Caco-2 (cell line): ENCODE results near the gene ART1. TPM values are rescaled to one million over a fixed set of nuclear protein-coding genes. Genes with fewer than 3 reads are reported as not detected.

ENCODE experiments used
- BruUV-seq: library from RNA; stranded (reverse); fragments of 400-500 nt; replicated peaks from 2 replicates; lab custom pipeline; 2021; lab: Mats Ljungman, UMichigan
- CTCF ChIA-PET: fragments of 300-600 bp; sonication (Branson Sonifier 250); formaldehyde crosslinking; loops from one replicate; lab custom pipeline; 2022; ENCODE audit warnings: antibody characterized with exemption; lab: Charles Lee
- POLR2A ChIA-PET: fragments of 300-600 bp; sonication (Branson Sonifier 250); formaldehyde crosslinking; loops from one replicate; lab custom pipeline; 2022; ENCODE audit warnings: antibody characterized with exemption; lab: Charles Lee
- DNase-seq, 2 experiments: peaks; one replicate each; pipeline versions ENCODE4 v3.0.0 to v3.0.0-alpha.2; 2020 to 2022
- H3K27me3 ChIP-seq: replicated peaks from 2 replicates; pipeline ENCODE4 v1.6.0; 2011; ENCODE audit warnings: low read length; ENCODE audit not compliant: control insufficient read depth, insufficient read depth
- H3K36me3 ChIP-seq: 2 replicates; pipeline ENCODE4 v1.5.1; 2011; ENCODE audit warnings: low read length; ENCODE audit not compliant: control insufficient read depth, insufficient read depth
- H3K4me1 ChIP-seq: fragments of 250-450 bp; sonication (Bioruptor Pico); 2 replicates; pipeline ENCODE4 v1.5.1; 2020; ENCODE audit warnings: mild to moderate bottlenecking
- H3K4me3 ChIP-seq: 2 replicates; pipeline ENCODE4 v1.5.1; 2011; ENCODE audit warnings: low read depth, mild to moderate bottlenecking, control low read depth, low read length
- H3K9me3 ChIP-seq: fragments of 250-450 bp; sonication (Bioruptor Pico); 2 replicates; pipeline ENCODE4 v1.5.1; 2020; ENCODE audit warnings: mild to moderate bottlenecking, moderate library complexity
- H3K27ac Mint-ChIP-seq: one replicate; pipeline ENCODE4 v1.8.0; 2022; ENCODE audit warnings: mixed read lengths; ENCODE audit not compliant: unreplicated experiment
- H3K27me3 Mint-ChIP-seq: one replicate; pipeline ENCODE4 v1.8.0; 2022; ENCODE audit warnings: mixed read lengths; ENCODE audit not compliant: insufficient read depth, unreplicated experiment
- H3K36me3 Mint-ChIP-seq: one replicate; pipeline ENCODE4 v1.8.0; 2022; ENCODE audit warnings: mild to moderate bottlenecking, mixed read lengths; ENCODE audit not compliant: insufficient read depth, unreplicated experiment
- H3K4me1 Mint-ChIP-seq: one replicate; pipeline ENCODE4 v1.8.0; 2022; ENCODE audit warnings: low read depth, mixed read lengths; ENCODE audit not compliant: unreplicated experiment
- H3K4me3 Mint-ChIP-seq: one replicate; pipeline ENCODE4 v1.8.0; 2022; ENCODE audit warnings: mild to moderate bottlenecking, moderate library complexity, mixed read lengths; ENCODE audit not compliant: unreplicated experiment
- H3K9me3 Mint-ChIP-seq: one replicate; pipeline ENCODE4 v1.8.0; 2022; ENCODE audit warnings: mixed read lengths; ENCODE audit not compliant: unreplicated experiment
- CTCF ChIP-seq, 2 experiments: fragments of 200-600 bp in 1 of 2; IDR thresholded peaks; 1 replicate in 1 of 2; 2 replicates in 1 of 2; pipeline versions ENCODE4 v1.5.1 to v1.8.0; 2011 to 2022; ENCODE audit warnings: antibody characterized with exemption in 1 of 2, control low read depth in 1 of 2, inconsistent platforms in 1 of 2, low read depth in 1 of 2, low read length in 1 of 2, mild to moderate bottlenecking in 1 of 2, moderate library complexity in 1 of 2; ENCODE audit not compliant: insufficient read depth in 1 of 2, severe bottlenecking in 1 of 2, unreplicated experiment in 1 of 2
- intact Hi-C: fragments of 100-400 bp; cut with micrococcal nuclease; formaldehyde crosslinking; loops from one replicate; pipeline ENCODE4 v1.10.0; 2022; ENCODE audit not compliant: unreplicated experiment
- total RNA-seq: library from RNA; stranded (reverse); gene quantifications from 2 replicates; pipeline ENCODE4 v1.2.3, GENCODE V29; 2022

The ART1 gene
- total RNA-seq, 1 experiment from 2014 or later = not detected

GRCh38 chr11:3659595-3660515 lies 14.9 kb downstream of the ART1 start:
- no peak overlapping the region for H3K27ac Mint-ChIP-seq
- POLR2A ChIA-PET = no interaction called here

DNA sequence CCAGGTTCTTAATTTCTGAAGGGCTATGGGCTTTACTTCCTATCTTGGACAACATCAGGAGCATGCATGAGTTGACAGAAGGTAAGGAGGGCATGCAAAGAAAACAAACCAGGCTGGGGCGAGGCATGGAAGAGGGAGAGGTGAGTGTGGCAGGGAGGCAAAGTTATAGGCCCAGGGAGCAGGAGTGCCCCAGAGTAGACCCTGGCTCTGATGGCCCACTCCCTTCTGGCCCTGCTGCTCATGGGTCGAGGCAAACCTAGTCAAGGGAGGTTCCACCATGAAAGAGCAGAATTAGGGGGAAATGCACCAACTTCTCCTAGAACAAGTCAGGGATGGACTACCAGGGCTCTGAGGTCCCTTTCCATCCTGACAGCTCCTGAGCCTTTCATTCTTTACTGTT lies 16.0 kb downstream of the ART1 start:
- CTCF ChIA-PET = no interaction called here
- no peak overlapping the region for H3K4me3 Mint-ChIP-seq
- BruUV-seq = no TSS peak
- Histone ChIP-seq H3K4me1 (no peaks in the 10 kb centered on the region), H3K36me3 (no peaks in the 10 kb centered on the region), H3K4me3 (no peak overlapping the region), H3K27me3 (no peaks in the 10 kb centered on the region), H3K9me3 (0 out of 2 replicates have a peak, but pooled peaks cover 2% of the 10 kb centered on the region)
- peaks cover 36% of the 10 kb centered on the region for H3K36me3 Mint-ChIP-seq
- TF ChIP-seq CTCF (IDR thresholded peaks at IDR 0.05; ENCODE audit: insufficient read depth in 1 of 2, low read depth in 1 of 2, low read length in 1 of 2, severe bottlenecking in 1 of 2, unreplicated experiment in 1 of 2) = no peak
- POLR2A ChIA-PET = no interaction called here
- intact Hi-C loops = no loop called here
- H3K9me3 Mint-ChIP-seq = no peaks in the 10 kb centered on the region
- no peaks in the 10 kb centered on the region for H3K4me1 Mint-ChIP-seq
- no peak for DNase-seq
- H3K27ac Mint-ChIP-seq = no peak overlapping the region
- H3K27me3 Mint-ChIP-seq = no peaks in the 10 kb centered on the region

More at GRCh38 chr11:3659595-3660515, 14.9 kb downstream of the ART1 start:
- CTCF ChIA-PET = no interaction called here
- no peaks in the 10 kb centered on the region for H3K9me3 Mint-ChIP-seq
- Histone ChIP-seq H3K36me3 (no peaks in the 10 kb centered on the region), H3K4me3 (no peak overlapping the region), H3K9me3 (0 out of 2 replicates have a peak, but pooled peaks cover 2% of the 10 kb centered on the region), H3K4me1 (no peaks in the 10 kb centered on the region), H3K27me3 (no peaks in the 10 kb centered on the region)
- intact Hi-C loops = no loop called here
- no TSS peak for BruUV-seq
- DNase-seq = no peak
- H3K27me3 Mint-ChIP-seq = no peaks in the 10 kb centered on the region
- no peaks in the 10 kb centered on the region for H3K4me1 Mint-ChIP-seq
- TF ChIP-seq CTCF (IDR thresholded peaks at IDR 0.05; ENCODE audit: insufficient read depth in 1 of 2, low read depth in 1 of 2, low read length in 1 of 2, severe bottlenecking in 1 of 2, unreplicated experiment in 1 of 2) = no peak
- H3K4me3 Mint-ChIP-seq = no peak overlapping the region
- peaks cover 27% of the 10 kb centered on the region for H3K36me3 Mint-ChIP-seq

- ChIA-PET POLR2A (no interaction called here), CTCF (no interaction called here)
- H3K27me3 Mint-ChIP-seq = no peaks in the 10 kb centered on the region
- TF ChIP-seq CTCF (IDR thresholded peaks at IDR 0.05; ENCODE audit: insufficient read depth in 1 of 2, low read depth in 1 of 2, low read length in 1 of 2, severe bottlenecking in 1 of 2, unreplicated experiment in 1 of 2) = no peak
- Histone ChIP-seq H3K36me3 (no peaks in the 10 kb centered on the region), H3K9me3 (no peaks in the 10 kb centered on the region), H3K27me3 (no peaks in the 10 kb centered on the region), H3K4me1 (no peaks in the 10 kb centered on the region), H3K4me3 (no peak overlapping the region)
- no TSS peak for BruUV-seq
- no peak overlapping the region for H3K4me3 Mint-ChIP-seq
- H3K27ac Mint-ChIP-seq = no peak overlapping the region
- intact Hi-C loops = no loop called here
- H3K36me3 Mint-ChIP-seq = peaks cover 45% of the 10 kb centered on the region
- H3K4me1 Mint-ChIP-seq = no peaks in the 10 kb centered on the region
- no peak for DNase-seq
- H3K9me3 Mint-ChIP-seq = no peaks in the 10 kb centered on the region
These were observed 17.9 kb downstream of the ART1 start for GRCh38 chr11:3662856-3663255.
